K562 (cell line): ENCODE measurements around the gene CORIN. TPM values are rescaled to one million over a fixed set of nuclear protein-coding genes. Genes with fewer than 3 reads are reported as not detected.

Source experiments
- ATAC-seq: fragments of 200-7000 bp; cut with Tn5 transposase; 3 replicates; pipeline ENCODE4 v1.9.1; 2020; ENCODE audit warnings: moderate library complexity
- BruUV-seq: library from RNA; stranded (reverse); fragments of 400-500 nt; replicated peaks from 2 replicates; lab custom pipeline; 2021; lab: Mats Ljungman, UMichigan
- CTCF ChIA-PET: fragments of 300-600 bp; formaldehyde crosslinking; extraction: SDS; loops from one replicate; lab custom pipeline; 2021; ENCODE audit warnings: low intra/inter-chr PET ratio; lab: Yijun Ruan, JAX
- POLR2A ChIA-PET: fragments of 300-600, 350-650 bp; sonication (Branson Sonifier 250); formaldehyde crosslinking; extraction: SDS; loops from one replicate; lab custom pipeline; 2021; ENCODE audit warnings: antibody characterized with exemption, inconsistent platforms; lab: Yijun Ruan, JAX
- DNase-seq, 4 experiments: peaks; one replicate each; pipeline versions ENCODE4 v3.0.0 to v3.0.0-alpha.2; 2011 to 2018; ENCODE audit warnings: low spot score in 3 of 4, mixed read lengths in 3 of 4; ENCODE audit errors: extremely low read depth in 1 of 4
- FAIRE-seq: peaks from 2 replicates; lab custom pipeline; 2011; peaks lifted over from hg19 to GRCh38; lab: Jason Lieb, UNC
- H2AFZ ChIP-seq: 2 replicates; pipeline ENCODE4 v1.6.0; 2011; ENCODE audit warnings: low read depth, low read length, control low read depth, inconsistent platforms
- H3K27ac ChIP-seq: fragments of 200-600 bp; 3 replicates; pipeline ENCODE4 v1.8.0; 2011; ENCODE audit warnings: low read depth, mild to moderate bottlenecking, control low read depth, inconsistent platforms, low read length, moderate library complexity, mixed read lengths; ENCODE audit errors: extremely low read depth
- H3K27me3 ChIP-seq, 2 experiments: fragments of 300-600 bp in 1 of 2; 2 replicates in 1 of 2; 3 replicates in 1 of 2; pipeline versions ENCODE4 v1.6.0 to v1.8.0; 2011; ENCODE audit warnings: inconsistent platforms in 2 of 2, low read length in 2 of 2, mild to moderate bottlenecking in 1 of 2, mixed read lengths in 1 of 2, moderate library complexity in 1 of 2; ENCODE audit not compliant: control insufficient read depth in 2 of 2, insufficient read depth in 2 of 2
- H3K36me3 ChIP-seq: fragments of 300-600 bp; 3 replicates; pipeline ENCODE4 v1.8.0; 2011; ENCODE audit warnings: mild to moderate bottlenecking, low read length, inconsistent platforms; ENCODE audit not compliant: control insufficient read depth, insufficient read depth
- H3K4me1 ChIP-seq, 2 experiments: fragments of 200-600 bp in 1 of 2; replicated peaks in 1 of 2; 2 replicates in 1 of 2; 3 replicates in 1 of 2; pipeline versions ENCODE4 v1.5.1 to v1.8.0; 2011; ENCODE audit warnings: inconsistent platforms in 2 of 2, low read length in 2 of 2, mild to moderate bottlenecking in 1 of 2, mixed read lengths in 1 of 2, moderate library complexity in 1 of 2; ENCODE audit not compliant: control insufficient read depth in 2 of 2, insufficient read depth in 2 of 2
- H3K4me2 ChIP-seq: 2 replicates; pipeline ENCODE4 v1.6.1; 2011; ENCODE audit warnings: low read length, control low read depth, inconsistent platforms, mixed read lengths; ENCODE audit not compliant: insufficient read depth
- H3K4me3 ChIP-seq: fragments of 200-600 bp; sonication (generic), shearing (Covaris generic); 2 replicates; pipeline ENCODE4 v1.5.1; 2016; ENCODE audit warnings: control low read depth, inconsistent platforms
- H3K79me2 ChIP-seq: fragments of 200-600 bp; 3 replicates; pipeline ENCODE4 v1.8.0; 2011; ENCODE audit warnings: low read length, inconsistent platforms; ENCODE audit not compliant: control insufficient read depth, insufficient read depth
- H3K9ac ChIP-seq, 2 experiments: 2 replicates each; pipeline versions ENCODE4 v1.6.0 to v1.6.1; 2011; ENCODE audit warnings: low read depth in 2 of 2, low read length in 2 of 2, control low read depth in 1 of 2, inconsistent platforms in 1 of 2, mild to moderate bottlenecking in 1 of 2, mixed read lengths in 1 of 2; ENCODE audit not compliant: insufficient read depth in 1 of 2
- H3K9me1 ChIP-seq: one replicate; pipeline ENCODE4 v1.6.0; 2011; ENCODE audit warnings: inconsistent platforms, mild to moderate bottlenecking, low read length, moderate library complexity; ENCODE audit not compliant: control insufficient read depth, insufficient read depth
- H3K9me3 ChIP-seq: replicated peaks from 2 replicates; pipeline ENCODE4 v1.5.1; 2011; ENCODE audit warnings: low read depth, low read length, inconsistent platforms; ENCODE audit not compliant: control insufficient read depth, insufficient read depth
- H4K20me1 ChIP-seq: replicated peaks from 2 replicates; pipeline ENCODE4 v1.6.1; 2011; ENCODE audit warnings: low read length, inconsistent platforms, mixed read lengths; ENCODE audit not compliant: control insufficient read depth, insufficient read depth
- CAMTA2 ChIP-seq: fragments of 250-450 bp; sonication (Bioruptor Pico); conservative IDR thresholded peaks from 2 replicates; pipeline ENCODE4 v1.5.1; 2022
- CBFA2T2 ChIP-seq: fragments of 450-650 bp; conservative IDR thresholded peaks from 2 replicates; pipeline ENCODE4 v1.6.1; 2017; ENCODE audit warnings: mild to moderate bottlenecking
- ELF2 ChIP-seq: fragments of 250-450 bp; sonication (Bioruptor Pico); IDR thresholded peaks from 2 replicates; pipeline ENCODE4 v1.5.0; 2021; ENCODE audit warnings: mild to moderate bottlenecking
- GTF2B ChIP-seq: IDR thresholded peaks from 2 replicates; pipeline ENCODE4 v1.6.1; 2011; ENCODE audit not compliant: insufficient read length; ENCODE audit errors: extremely low read depth
- HMGXB4 ChIP-seq: sonication (generic); formaldehyde crosslinking; IDR thresholded peaks from 2 replicates; pipeline ENCODE4 v1.8.1; 2023; ENCODE audit warnings: mild to moderate bottlenecking, missing genetic modification reagents
- MAZ ChIP-seq, 2 experiments: fragments of 450-650 bp in 1 of 2; sonication (generic) in 1 of 2; formaldehyde crosslinking; IDR thresholded peaks in 1 of 2; conservative IDR thresholded peaks in 1 of 2; 2 replicates each; pipeline versions ENCODE4 v1.4.0 to v1.5.0; 2020; ENCODE audit warnings: mild to moderate bottlenecking in 1 of 2, missing genetic modification reagents in 1 of 2
- NFATC3 ChIP-seq: fragments of 450-650 bp; IDR thresholded peaks from 2 replicates; pipeline ENCODE4 v1.6.1; 2017; ENCODE audit warnings: mild to moderate bottlenecking
- RBM14 ChIP-seq: fragments of 200-400 bp; formaldehyde crosslinking; IDR thresholded peaks from 2 replicates; pipeline ENCODE4 v1.6.1; 2018; ENCODE audit warnings: low read depth, mild to moderate bottlenecking, low read length, moderate library complexity, borderline replicate concordance; ENCODE audit not compliant: insufficient read depth
- SMARCE1 ChIP-seq: fragments of 450-650 bp; IDR thresholded peaks from 2 replicates; pipeline ENCODE4 v1.7.1; 2016; ENCODE audit warnings: mild to moderate bottlenecking
- SNIP1 ChIP-seq: fragments of 450-650 bp; IDR thresholded peaks from 2 replicates; pipeline ENCODE4 v1.7.1; 2017; ENCODE audit warnings: low read depth, mild to moderate bottlenecking
- SPI1 ChIP-seq: IDR thresholded peaks from 2 replicates; pipeline ENCODE4 v1.6.1; 2011; ENCODE audit warnings: low read depth, low read length, control low read depth, borderline replicate concordance
- SREBF1 ChIP-seq: fragments of 150-350 bp; IDR thresholded peaks from 2 replicates; pipeline ENCODE4 v1.6.1; 2014; ENCODE audit warnings: antibody characterized with exemption, low read depth, low read length, borderline replicate concordance
- SRSF3 ChIP-seq: fragments of 200-400 bp; formaldehyde crosslinking; IDR thresholded peaks from 2 replicates; pipeline ENCODE4 v1.6.1; 2016; ENCODE audit warnings: mild to moderate bottlenecking, low read length, moderate library complexity; ENCODE audit not compliant: insufficient read depth
- SRSF9 ChIP-seq: fragments of 200-400 bp; formaldehyde crosslinking; IDR thresholded peaks from 2 replicates; pipeline ENCODE4 v1.6.1; 2017; ENCODE audit warnings: low read depth, low read length, borderline replicate concordance
- ZC3H8 ChIP-seq: fragments of 450-650 bp; IDR thresholded peaks from 2 replicates; pipeline ENCODE4 v1.6.1; 2017
- ZNF518B ChIP-seq: fragments of 250-450 bp; sonication (Bioruptor Pico); IDR thresholded peaks from 2 replicates; pipeline ENCODE4 v1.5.0; 2021; ENCODE audit warnings: mild to moderate bottlenecking, moderate library complexity
- ZNF707 ChIP-seq: fragments of 250-450 bp; sonication (Bioruptor Pico); conservative IDR thresholded peaks from 2 replicates; pipeline ENCODE4 v1.8.0; 2022; ENCODE audit warnings: inconsistent platforms, mild to moderate bottlenecking, moderate library complexity
- WGBS: fragments of 100-300 bp; shearing (Covaris generic); methylation state at CpG from one replicate; pipeline ENCODE4 v1.1.6; 2016; ENCODE audit warnings: low coverage, mixed read lengths; ENCODE audit not compliant: insufficient coverage; ENCODE audit errors: missing lambda C conversion rate; 5-methylcytosine and 5-hydroxymethylcytosine counted together
- in situ Hi-C: fragments of 300-500 bp; cut with MboI; formaldehyde crosslinking; loops from 4 replicates; pipeline ENCODE4 v1.15.0; 2018; ENCODE audit warnings: inconsistent platforms, mixed read lengths
- intact Hi-C: fragments of 100-400 bp; cut with micrococcal nuclease; formaldehyde crosslinking; loops from 2 replicates; pipeline ENCODE4 v1.14.2; 2022
- polyA plus RNA-seq, 8 experiments: library from polyadenylated mRNA; depleted of rRNA in 4 of 8; stranded (reverse) in 5 of 8; unstranded in 3 of 8; fragments of >200 nt; fragmentation: Nextera tagmentation in 2 of 8; fragmentation: Illumina TruSeq in 1 of 8; extraction: Ambion mirVana in 2 of 8; extraction: Trizol in 1 of 8; gene quantifications; 2 replicates each; pipeline versions ENCODE4 v1.2.1 to v1.2.3, GENCODE V29; 2011 to 2014; ENCODE audit warnings: inconsistent platforms in 1 of 8, missing spikeins in 1 of 8
- total RNA-seq, 7 experiments: library from RNA; depleted of rRNA in 6 of 7; stranded (reverse); fragments of >200 nt in 6 of 7; fragmentation: Illumina TruSeq in 2 of 7; extraction: Trizol in 2 of 7; gene quantifications; 2 replicates each; pipeline versions ENCODE4 v1.2.1 to v1.2.3, GENCODE V29; 2011 to 2021; ENCODE audit warnings: low replicate concordance in 1 of 7

Gene CORIN
- total and polyA plus RNA-seq, 9 of the 15 experiments (the other 6 are each of a cell fraction or from before 2014, with no cell fraction given): 0.04 to 0.31 (median 0.08) TPM; not detected in 4

GRCh38 chr4:47641755-47642154 is 196.1 kb downstream of the CORIN start:
- Histone ChIP-seq H4K20me1 (no peaks in the 10 kb centered on the region), H3K27ac (no peak overlapping the region), H3K4me3 (no peak overlapping the region), H3K9ac (no peak overlapping the region), H3K4me2 (no peak overlapping the region), H3K79me2 (no peaks in the 10 kb centered on the region), H3K27me3 (no peaks in the 10 kb centered on the region), H3K4me1 (no peaks in the 10 kb centered on the region), H3K9me1 (no peaks in the 10 kb centered on the region), H2AFZ (no peak overlapping the region), H3K9me3 (no peaks in the 10 kb centered on the region), H3K36me3 (no peaks in the 10 kb centered on the region)
- CTCF ChIA-PET: no interaction called here
- in situ Hi-C loops (no loop called here), intact Hi-C loops (no loop called here)
- no peak for ATAC-seq
- POLR2A ChIA-PET: no interaction called here
- 0% methylated on average over 1 of the region's 1 CpG for WGBS
- no TSS peak for BruUV-seq
- FAIRE-seq: no peak
- DNase-seq: no peak
- no peak for TF ChIP-seq SNIP1
- TF ChIP-seq ZNF518B (CRISPR knock-in tag): no peak
- TF ChIP-seq SPI1: no peak
- no peak for TF ChIP-seq MAZ (CRISPR knock-in tag; conservative IDR thresholded peaks at IDR 0.05 in 1 of 2, IDR thresholded peaks at IDR 0.05 in 1 of 2)
- no peak for TF ChIP-seq SREBF1
- TF ChIP-seq HMGXB4 (CRISPR knock-in tag): no peak
- no peak for TF ChIP-seq ZC3H8
- no peak for TF ChIP-seq ELF2
- no peak for TF ChIP-seq NFATC3
- TF ChIP-seq ZNF707 (CRISPR knock-in tag): no peak
- no peak for TF ChIP-seq SRSF9
- TF ChIP-seq CBFA2T2: no peak
- no peak for TF ChIP-seq SMARCE1
- no peak for TF ChIP-seq CAMTA2 (CRISPR knock-in tag)
- TF ChIP-seq GTF2B: no peak
- TF ChIP-seq RBM14: no peak
- no peak for TF ChIP-seq SRSF3
